ENCODE results near the gene OR52I1.

DNA sequence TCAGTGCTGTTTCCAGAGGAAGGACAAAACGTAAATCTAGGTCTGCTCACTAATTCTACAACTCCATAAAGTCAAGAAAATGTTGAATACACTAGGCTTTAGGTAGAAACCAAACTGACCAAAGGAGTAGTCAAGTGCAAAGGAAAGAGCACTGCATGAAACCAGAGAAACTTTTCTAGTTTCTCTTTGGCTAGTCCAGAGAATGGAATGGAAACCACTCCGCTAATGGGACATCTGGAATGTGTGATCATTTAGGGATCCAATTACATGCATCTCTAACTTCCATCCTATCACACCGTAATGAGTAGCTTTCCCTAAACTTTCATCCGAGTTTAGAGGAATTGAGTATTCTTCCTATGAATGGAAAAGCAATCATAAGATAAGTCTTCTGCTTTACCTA, 46.4 kb upstream of the OR52I1 start:
- TF ChIP-seq, protein P1, sequence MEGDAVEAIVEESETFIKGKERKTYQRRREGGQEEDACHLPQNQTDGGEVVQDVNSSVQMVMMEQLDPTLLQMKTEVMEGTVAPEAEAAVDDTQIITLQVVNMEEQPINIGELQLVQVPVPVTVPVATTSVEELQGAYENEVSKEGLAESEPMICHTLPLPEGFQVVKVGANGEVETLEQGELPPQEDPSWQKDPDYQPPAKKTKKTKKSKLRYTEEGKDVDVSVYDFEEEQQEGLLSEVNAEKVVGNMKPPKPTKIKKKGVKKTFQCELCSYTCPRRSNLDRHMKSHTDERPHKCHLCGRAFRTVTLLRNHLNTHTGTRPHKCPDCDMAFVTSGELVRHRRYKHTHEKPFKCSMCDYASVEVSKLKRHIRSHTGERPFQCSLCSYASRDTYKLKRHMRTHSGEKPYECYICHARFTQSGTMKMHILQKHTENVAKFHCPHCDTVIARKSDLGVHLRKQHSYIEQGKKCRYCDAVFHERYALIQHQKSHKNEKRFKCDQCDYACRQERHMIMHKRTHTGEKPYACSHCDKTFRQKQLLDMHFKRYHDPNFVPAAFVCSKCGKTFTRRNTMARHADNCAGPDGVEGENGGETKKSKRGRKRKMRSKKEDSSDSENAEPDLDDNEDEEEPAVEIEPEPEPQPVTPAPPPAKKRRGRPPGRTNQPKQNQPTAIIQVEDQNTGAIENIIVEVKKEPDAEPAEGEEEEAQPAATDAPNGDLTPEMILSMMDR (IDR thresholded peaks at IDR 0.05; ENCODE audit: low read depth, low read length, poor library complexity, severe bottlenecking) = no peak
- TF ChIP-seq EZH2phosphoT487 (IDR thresholded peaks at IDR 0.05; ENCODE audit: borderline replicate concordance, low read length) = no peak
